ENCODE measurements around the gene TRPM5. TPM values are rescaled to one million over a fixed set of nuclear protein-coding genes. Genes with fewer than 3 reads are reported as not detected.

TRPM5 gene
- total RNA-seq, 3 donors from 2014 or later, result 2.2 to 3.7 (median 2.5) TPM

- Histone ChIP-seq H3K4me3 (no peak overlapping the region), H3K4me1 (ENCODE audit: low read depth) (no peaks in the 10 kb centered on the region), H3K9me3 (no peaks in the 10 kb centered on the region), H3K36me3 (ENCODE audit: low read depth) (no peaks in the 10 kb centered on the region)
- no peak for ATAC-seq
- DNase-seq, result no peak
- TF ChIP-seq CTCF (IDR thresholded peaks at IDR 0.05), result no peak
- intact Hi-C loops (cut with DNase I, micrococcal nuclease), result no loop called here
These were observed 30.4 kb downstream of the TRPM5 start for GRCh38 chr11:2413742-2414579.

- no peak for ATAC-seq
- intact Hi-C loops (cut with DNase I, micrococcal nuclease), result no loop called here
- Histone ChIP-seq H3K4me3 (no peak overlapping the region), H3K4me1 (ENCODE audit: low read depth) (no peaks in the 10 kb centered on the region), H3K36me3 (ENCODE audit: low read depth) (no peaks in the 10 kb centered on the region), H3K9me3 (no peaks in the 10 kb centered on the region)
- TF ChIP-seq CTCF (IDR thresholded peaks at IDR 0.05), result no peak
- no peak for DNase-seq
These were observed 32.0 kb downstream of the TRPM5 start for GRCh38 chr11:2412323-2412722.

- no peak for TF ChIP-seq CTCF (IDR thresholded peaks at IDR 0.05)
- no peaks in the 10 kb centered on the region for H3K36me3 ChIP-seq (ENCODE audit: low read depth)
- H3K9me3 ChIP-seq, result no peaks in the 10 kb centered on the region
- DNase-seq (no peak), ATAC-seq (no peak)
- H3K4me1 ChIP-seq (ENCODE audit: low read depth), result no peaks in the 10 kb centered on the region
- intact Hi-C loops (cut with DNase I, micrococcal nuclease), result no loop called here
- H3K4me3 ChIP-seq, result no peak overlapping the region
These were observed 32.6 kb downstream of the TRPM5 start for GRCh38 chr11:2411446-2412305.

- ATAC-seq (no peak), DNase-seq (no peak)
- no peak for TF ChIP-seq CTCF (IDR thresholded peaks at IDR 0.05)
- intact Hi-C loops (cut with DNase I, micrococcal nuclease), result no loop called here
- no peaks in the 10 kb centered on the region for H3K4me1 ChIP-seq (ENCODE audit: low read depth)
- H3K4me3 ChIP-seq, result no peak overlapping the region
- H3K36me3 ChIP-seq (ENCODE audit: low read depth), result no peaks in the 10 kb centered on the region
- H3K9me3 ChIP-seq, result no peaks in the 10 kb centered on the region
These were observed 33.7 kb downstream of the TRPM5 start for GRCh38 chr11:2410616-2411015.

GRCh38 chr11:2409611-2410468, 34.5 kb downstream of the TRPM5 start:
- no peak overlapping the region for H3K4me3 ChIP-seq
- intact Hi-C loops (cut with DNase I, micrococcal nuclease), result no loop called here
- no peak for TF ChIP-seq CTCF (IDR thresholded peaks at IDR 0.05)
- DNase-seq (no peak), ATAC-seq (no peak)
- H3K4me1 ChIP-seq (ENCODE audit: low read depth), result no peaks in the 10 kb centered on the region
- no peaks in the 10 kb centered on the region for H3K36me3 ChIP-seq (ENCODE audit: low read depth)
- H3K9me3 ChIP-seq, result no peaks in the 10 kb centered on the region
